ENCODE measurements around the gene LHX4.
"Not testable (repeated sequence)": the region's sequence is repeated elsewhere in the genome, so short reads cannot be mapped to it uniquely, and the experiment has no call there.

LHX4 gene

DNA sequence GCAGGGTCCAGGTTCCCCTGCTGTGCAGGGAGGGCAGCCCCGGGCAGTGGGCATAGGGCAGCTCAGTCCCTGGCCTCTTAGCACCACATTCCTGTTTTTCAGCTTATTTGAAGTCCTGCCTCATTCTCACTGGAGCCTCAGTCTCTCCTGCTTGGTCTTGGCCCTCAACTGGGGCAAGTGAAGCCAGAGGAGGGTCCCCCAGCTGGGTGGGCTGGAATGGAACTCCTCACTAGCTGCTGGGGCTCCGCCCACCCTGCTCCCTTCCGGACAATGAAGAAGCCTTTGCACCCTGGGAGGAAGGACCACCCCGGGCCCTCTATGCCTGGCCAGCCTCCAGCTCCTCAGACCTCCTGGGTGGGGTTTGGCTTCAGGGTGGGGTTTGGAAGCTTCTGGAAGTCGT, 32.8 kb upstream of the LHX4 start:
- DNase-seq (ENCODE audit: low spot score): no peak

- no peak for DNase-seq (ENCODE audit: low spot score)
Observed at GRCh38 chr1:180198196-180198595, 31.9 kb upstream of the LHX4 start.

- no peak for DNase-seq (ENCODE audit: low spot score)
Observed at GRCh38 chr1:180198611-180199010, 31.5 kb upstream of the LHX4 start.

DNA sequence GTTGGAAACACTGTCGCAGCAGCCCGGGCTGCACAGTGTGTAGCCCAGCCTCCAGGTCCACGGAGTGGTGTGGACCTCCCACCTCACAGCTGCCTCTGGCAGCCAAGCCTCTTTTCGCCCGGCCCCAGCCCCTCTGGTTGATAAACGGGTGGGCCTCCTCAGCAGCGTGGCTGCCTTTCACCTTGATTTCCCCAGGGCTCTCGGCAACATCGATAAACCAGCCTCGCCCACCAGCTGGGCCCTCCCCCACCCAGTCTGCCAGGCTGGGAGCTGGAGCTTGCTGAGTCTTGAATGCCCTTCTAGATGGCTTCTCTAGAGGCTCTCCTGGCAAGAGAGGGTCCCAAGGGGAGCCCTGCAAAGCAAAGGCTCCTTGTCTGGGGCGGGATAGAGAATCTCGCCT, 31.0 kb upstream of the LHX4 start:
- no peak for DNase-seq (ENCODE audit: low spot score)

GRCh38 chr1:180201451-180202200, 28.4 kb upstream of the LHX4 start:
- no peak for DNase-seq (ENCODE audit: low spot score)

DNA sequence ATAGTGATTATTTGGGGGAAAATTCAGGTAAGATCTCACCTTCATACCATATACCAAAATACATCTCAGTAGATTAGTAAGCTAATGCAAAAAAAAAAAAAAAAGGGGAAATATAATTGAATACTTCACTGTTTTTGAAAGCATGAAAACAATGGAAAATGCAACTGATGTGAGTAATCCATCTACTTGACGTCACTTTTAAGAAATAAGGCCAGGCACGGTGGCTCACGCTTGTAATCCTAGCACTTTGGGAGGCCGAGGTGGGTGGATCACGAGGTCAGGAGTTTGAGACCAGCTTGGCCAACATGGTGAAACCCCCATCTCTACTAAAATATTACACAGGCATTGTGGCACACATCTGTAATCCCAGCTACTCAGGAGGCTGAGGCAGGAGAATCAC, 27.5 kb upstream of the LHX4 start:
- not testable (repeated sequence) for DNase-seq (ENCODE audit: low spot score)

GRCh38 chr1:180204231-180204630, 25.8 kb upstream of the LHX4 start:
- no peak for DNase-seq (ENCODE audit: low spot score)

DNA sequence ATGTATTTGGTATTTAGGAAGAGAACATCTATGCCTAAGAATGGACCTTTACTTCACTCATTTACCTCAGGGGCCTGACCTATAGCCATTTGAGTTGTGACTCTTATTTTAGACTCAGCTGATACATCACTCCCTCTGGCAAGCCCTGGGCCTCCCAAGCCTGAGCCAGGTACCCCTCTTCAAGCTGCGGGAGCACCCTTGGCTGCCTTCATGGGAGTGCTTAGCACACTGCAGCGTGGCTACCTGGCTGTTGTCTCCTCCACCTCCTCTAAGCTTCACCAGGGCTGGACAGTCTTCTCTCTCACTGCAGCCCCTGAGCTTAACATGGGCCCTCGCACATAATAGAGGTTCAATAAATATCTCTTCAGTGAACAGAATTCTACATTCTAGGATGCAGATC, 23.5 kb upstream of the LHX4 start:
- DNase-seq (ENCODE audit: low spot score): no peak

DNA sequence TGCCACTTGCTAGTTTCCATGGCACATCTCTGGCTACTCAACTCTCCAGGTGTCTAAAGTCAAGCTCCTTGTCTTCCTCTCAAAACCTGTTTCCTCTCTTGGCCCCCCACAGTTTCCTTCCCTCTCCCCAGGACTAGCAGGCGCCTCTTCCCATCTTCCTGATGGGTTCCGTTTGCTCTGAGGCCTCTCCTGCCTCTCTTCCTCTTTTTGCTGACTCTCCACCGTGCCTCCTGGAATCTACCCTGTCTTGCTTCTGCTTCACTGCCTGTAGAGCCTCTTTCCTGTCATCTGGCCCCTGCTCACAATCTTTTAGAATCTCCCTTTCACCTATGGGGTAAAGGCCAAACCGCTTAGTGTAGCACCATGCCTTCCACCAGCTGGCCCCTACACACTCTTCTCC, 21.8 kb upstream of the LHX4 start:
- no peak for DNase-seq (ENCODE audit: low spot score)

DNA sequence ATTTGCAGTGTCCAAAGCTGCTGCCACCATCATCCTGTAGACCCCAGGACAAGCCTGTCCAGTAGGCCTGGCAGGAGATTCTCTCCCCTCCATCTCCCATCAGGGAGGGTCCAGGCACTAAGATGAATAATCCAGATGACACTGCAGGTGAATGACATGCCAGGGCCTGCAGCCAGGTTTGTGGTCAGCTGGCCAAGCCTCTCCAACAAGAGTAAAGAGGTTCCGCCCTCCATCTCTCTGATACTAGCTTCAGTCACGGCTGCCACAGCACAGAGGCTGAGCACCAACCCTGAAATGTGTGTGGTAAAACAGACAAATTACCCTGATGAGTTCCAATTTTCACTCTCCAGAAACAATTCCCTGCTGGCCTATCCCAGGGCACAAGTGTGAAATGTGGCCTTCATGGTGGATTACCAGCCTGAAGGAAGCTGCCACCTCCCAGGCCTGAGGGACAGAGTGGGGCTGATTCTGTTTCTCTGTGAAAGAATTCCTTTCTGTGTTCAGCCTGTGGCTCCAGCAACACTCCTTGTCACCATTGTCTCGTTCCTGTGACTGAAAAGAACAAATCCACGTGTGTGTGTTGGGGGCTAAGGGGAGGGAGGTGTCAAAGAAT, 19.9 kb upstream of the LHX4 start:
- DNase-seq (ENCODE audit: low spot score): peak; percentile 40

DNA sequence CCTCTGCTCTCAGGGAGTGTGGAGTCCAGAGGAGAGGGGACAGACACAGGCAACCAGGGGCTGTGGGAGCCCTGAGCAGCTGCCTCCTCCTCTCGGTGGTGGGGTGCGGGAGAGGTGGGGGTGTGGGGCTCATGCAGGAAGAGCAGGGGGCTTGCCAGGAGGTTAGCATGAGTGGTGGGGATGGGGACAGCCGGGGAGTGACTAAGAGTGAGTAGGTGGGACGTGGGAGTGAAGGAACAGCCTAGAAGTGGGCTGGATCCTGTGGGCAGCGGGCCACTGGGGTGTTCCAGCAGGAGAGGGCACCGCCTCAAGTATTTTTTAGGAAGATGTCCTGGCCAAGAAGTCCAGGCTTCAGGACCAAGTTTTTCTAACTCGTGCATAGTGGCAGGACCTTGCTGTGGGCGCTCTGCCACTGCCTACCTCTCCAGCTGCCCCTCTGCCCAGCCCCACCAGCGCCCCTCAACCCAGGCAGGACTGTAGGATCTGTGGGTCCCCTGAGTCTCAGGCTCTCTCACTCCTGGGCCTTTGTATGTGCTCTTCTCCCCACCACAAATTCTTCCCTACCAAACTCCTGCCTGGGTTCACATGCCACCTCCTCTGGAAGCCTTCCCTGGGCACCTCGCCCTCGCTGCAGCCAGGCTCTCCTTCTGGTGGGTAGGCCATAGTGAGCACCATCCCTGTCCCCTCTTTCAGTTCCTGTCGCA, 18.8 kb upstream of the LHX4 start:
- DNase-seq (ENCODE audit: low spot score): no peak

- DNase-seq (ENCODE audit: low spot score): peak; percentile 33
Observed at GRCh38 chr1:180211860-180212229, 18.2 kb upstream of the LHX4 start.

DNA sequence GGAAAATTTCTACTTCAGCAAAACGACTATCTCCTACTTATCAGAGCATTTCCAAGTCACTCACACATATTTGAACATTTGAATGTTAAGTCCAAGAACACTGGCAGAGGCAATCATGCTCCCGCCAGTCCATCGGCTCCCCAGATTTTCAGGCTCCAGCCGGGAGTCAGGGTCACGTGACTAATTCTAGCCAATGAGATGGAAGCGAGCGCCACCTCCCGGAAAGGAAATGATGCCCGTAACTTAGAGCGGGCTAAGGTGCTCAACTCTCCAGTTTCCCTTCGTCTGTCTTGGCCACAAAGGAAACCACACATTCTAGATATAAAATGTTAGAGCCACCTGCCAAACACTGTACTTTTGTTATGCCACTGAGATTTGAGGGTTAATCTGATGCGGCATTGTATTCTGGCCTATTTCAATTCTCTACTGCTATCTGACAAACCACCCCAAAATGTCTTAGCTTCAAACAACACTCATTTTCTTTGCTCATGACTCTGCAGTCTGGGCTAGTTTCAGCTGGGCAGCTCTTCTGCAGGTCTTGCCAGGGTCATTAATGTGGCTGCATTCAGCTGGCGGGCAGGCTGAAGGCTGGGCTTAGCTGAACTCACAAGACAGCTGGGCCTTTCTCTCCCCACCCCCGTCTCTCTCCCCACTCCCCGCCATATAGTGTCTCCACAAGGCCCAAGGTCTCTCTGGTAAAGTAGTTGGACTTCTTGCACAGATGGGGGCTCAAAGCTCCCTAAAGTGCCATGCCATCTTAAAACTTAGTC, 16.5 kb upstream of the LHX4 start:
- DNase-seq (ENCODE audit: low spot score): no peak

- DNase-seq (ENCODE audit: low spot score): no peak
Observed at GRCh38 chr1:180215856-180216625, 14.0 kb upstream of the LHX4 start.

DNA sequence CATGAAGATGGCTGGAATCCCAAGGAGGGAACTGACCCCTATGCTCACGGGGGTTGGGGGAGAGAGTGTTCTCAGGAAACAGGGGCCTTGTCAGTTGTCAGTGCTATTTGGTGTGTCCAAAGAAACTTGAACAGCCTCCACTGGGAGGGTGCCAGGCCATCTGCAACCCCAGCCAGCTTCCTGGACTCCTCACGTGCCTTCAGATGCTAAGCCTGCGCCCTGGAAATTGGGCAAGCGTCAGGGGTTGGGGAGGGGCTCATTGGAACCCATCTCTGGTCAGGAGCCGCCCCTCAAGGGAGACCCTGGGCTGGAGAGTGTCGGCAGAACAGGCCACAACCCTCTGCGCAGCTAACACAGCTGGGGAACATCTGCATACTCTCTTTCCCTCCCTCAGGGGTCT, 13.1 kb upstream of the LHX4 start:
- no peak for DNase-seq (ENCODE audit: low spot score)

DNA sequence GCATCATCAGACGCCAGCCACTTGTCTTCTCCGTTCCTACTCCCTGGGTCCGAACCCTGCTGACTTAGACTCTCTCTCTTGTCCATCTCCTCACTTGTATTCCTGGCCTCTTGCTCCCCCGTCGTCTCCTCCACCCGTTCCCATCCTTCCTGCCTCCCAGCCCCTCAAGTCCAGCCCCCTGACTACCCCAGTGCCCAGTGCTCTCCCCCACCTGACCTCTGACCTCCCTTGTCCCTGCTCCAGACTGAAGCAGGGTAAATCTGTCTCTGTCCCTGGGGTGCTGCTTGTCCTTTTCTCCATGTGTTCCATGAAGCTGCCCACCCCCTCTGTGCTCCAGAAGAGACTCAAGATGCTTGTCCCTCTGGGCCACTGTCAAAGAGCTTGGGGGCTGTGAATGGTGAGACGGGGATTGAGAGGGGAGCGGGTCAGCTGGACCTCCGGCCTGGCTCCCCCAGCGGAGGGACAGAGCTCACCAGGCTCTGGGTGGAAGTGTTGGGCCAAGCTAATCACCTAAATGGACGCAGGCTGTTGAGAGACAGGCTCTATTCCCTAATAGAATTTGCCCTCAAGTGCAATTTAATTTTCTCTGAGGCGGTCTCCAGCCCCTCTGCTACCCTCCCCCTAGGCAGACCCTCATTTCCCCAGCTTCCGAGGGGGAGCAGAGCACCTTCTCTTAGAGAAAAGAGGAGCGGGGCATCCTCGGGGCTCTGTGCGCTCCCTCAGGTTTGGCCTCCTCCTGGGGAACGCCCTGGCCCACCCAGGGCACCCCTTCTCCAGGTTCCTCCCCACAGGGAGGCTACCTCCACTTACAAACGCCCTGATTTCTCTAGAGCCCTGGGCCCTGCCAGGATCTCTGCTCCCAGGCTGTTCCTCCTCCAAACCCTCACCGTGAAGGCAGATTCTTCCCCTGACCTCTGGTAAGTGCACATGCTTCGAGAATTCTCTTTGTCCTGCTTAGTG, 11.0 kb upstream of the LHX4 start:
- DNase-seq (ENCODE audit: low spot score): no peak

- no peak for DNase-seq (ENCODE audit: low spot score)
Observed at GRCh38 chr1:180219776-180220175, 10.3 kb upstream of the LHX4 start.

DNA sequence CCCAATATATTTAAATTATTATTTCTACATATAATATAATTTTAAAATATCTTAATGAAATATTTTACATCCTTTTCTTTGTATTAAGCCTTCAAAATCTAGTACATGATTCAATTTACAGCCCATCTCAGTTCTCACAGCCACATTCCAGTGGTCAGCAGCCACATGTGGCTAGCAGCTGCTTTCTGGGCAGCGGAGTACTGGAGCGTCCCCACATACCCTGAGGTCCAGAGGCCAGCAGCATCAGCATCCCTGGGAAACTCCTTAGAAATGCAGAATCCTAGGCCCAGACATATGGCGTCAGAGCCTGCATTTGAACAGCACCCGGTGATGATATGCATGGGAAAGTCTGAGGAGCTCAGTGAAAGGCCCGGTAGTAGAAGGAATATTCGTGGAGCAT, 8.6 kb upstream of the LHX4 start:
- DNase-seq (ENCODE audit: low spot score): no peak

- no peak for DNase-seq (ENCODE audit: low spot score)
Observed at GRCh38 chr1:180224902-180225301, 5.2 kb upstream of the LHX4 start.

DNA sequence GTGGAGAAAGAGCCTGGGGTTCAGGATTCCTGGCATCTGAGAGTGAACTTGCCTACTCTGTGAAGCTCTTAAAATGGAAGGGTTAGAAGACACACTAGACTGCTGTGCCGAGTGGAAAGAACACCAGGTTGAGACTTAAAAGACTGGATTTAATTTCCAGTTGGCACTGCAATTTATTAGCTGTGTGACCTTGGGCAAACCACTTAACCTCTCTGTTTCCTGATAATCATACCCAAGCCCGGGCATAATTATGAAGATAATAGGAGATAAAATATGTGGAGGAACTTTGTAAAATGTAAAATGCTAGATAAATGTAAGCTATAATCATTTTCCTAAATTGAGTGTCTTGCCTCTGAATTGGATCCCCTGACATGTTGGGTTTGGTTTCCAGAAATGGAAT, 4.7 kb upstream of the LHX4 start:
- DNase-seq (ENCODE audit: low spot score): no peak
